ENCODE measurements around the gene SZRD1.

DNA sequence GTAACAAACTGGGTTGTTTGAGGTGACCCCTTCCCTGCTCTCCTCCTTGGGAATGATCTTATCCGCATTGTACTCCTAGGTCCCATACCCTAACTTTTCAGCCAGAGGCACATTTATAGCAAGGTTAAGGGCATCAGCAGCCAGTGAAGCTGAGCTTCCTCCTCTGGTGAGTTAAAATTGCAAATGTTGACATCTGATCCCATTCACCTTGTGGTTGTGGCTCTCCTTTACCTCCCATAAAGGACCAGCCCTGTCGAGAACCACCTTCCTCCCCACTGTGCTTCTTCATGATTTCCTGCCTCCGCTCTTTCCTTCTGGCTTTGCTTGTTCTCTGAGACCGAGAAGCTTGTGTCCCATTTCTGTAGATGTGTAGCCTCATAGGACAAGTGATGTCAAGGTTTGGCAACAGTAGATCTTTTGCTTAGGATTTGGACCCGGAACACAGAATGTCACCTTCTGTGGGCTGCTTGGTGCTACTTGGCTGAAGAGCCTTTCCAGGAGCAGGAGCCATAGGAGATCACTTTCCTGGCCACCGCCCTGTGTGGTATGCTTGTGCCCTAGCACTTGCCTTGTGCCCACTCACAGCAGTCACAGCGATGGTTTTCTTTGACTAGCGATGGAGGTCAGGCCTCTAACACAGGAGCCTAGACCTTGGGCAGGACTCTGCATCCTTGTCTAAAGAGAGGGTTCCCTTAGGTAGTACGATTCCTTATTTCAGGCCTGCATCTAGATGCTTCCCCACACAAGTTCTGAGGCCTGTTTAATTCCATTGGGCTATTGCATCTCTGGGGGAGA, 18.8 kb downstream of the SZRD1 start:
- TF ChIP-seq, protein P1, sequence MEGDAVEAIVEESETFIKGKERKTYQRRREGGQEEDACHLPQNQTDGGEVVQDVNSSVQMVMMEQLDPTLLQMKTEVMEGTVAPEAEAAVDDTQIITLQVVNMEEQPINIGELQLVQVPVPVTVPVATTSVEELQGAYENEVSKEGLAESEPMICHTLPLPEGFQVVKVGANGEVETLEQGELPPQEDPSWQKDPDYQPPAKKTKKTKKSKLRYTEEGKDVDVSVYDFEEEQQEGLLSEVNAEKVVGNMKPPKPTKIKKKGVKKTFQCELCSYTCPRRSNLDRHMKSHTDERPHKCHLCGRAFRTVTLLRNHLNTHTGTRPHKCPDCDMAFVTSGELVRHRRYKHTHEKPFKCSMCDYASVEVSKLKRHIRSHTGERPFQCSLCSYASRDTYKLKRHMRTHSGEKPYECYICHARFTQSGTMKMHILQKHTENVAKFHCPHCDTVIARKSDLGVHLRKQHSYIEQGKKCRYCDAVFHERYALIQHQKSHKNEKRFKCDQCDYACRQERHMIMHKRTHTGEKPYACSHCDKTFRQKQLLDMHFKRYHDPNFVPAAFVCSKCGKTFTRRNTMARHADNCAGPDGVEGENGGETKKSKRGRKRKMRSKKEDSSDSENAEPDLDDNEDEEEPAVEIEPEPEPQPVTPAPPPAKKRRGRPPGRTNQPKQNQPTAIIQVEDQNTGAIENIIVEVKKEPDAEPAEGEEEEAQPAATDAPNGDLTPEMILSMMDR (IDR thresholded peaks at IDR 0.05; ENCODE audit: poor library complexity, severe bottlenecking), result no peak
- TF ChIP-seq, protein P2, sequence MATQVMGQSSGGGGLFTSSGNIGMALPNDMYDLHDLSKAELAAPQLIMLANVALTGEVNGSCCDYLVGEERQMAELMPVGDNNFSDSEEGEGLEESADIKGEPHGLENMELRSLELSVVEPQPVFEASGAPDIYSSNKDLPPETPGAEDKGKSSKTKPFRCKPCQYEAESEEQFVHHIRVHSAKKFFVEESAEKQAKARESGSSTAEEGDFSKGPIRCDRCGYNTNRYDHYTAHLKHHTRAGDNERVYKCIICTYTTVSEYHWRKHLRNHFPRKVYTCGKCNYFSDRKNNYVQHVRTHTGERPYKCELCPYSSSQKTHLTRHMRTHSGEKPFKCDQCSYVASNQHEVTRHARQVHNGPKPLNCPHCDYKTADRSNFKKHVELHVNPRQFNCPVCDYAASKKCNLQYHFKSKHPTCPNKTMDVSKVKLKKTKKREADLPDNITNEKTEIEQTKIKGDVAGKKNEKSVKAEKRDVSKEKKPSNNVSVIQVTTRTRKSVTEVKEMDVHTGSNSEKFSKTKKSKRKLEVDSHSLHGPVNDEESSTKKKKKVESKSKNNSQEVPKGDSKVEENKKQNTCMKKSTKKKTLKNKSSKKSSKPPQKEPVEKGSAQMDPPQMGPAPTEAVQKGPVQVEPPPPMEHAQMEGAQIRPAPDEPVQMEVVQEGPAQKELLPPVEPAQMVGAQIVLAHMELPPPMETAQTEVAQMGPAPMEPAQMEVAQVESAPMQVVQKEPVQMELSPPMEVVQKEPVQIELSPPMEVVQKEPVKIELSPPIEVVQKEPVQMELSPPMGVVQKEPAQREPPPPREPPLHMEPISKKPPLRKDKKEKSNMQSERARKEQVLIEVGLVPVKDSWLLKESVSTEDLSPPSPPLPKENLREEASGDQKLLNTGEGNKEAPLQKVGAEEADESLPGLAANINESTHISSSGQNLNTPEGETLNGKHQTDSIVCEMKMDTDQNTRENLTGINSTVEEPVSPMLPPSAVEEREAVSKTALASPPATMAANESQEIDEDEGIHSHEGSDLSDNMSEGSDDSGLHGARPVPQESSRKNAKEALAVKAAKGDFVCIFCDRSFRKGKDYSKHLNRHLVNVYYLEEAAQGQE (IDR thresholded peaks at IDR 0.05; ENCODE audit: borderline replicate concordance), result no peak
- TF ChIP-seq POLR2AphosphoS5 (IDR thresholded peaks at IDR 0.05), result no peak
- no peak for TF ChIP-seq SMC3 (conservative IDR thresholded peaks at IDR 0.05; ENCODE audit: poor library complexity)
- no peak for TF ChIP-seq TAF1 (IDR thresholded peaks at IDR 0.05; ENCODE audit: low read depth)
- no peak for TF ChIP-seq EZH2 (IDR thresholded peaks at IDR 0.05; ENCODE audit: borderline replicate concordance, insufficient read depth, low read length, poor library complexity, severe bottlenecking)

Measured in neural cell (in vitro differentiated cells).